DMS153 treated with DMSO at 0.1 percent for 48 hours (cell line): Measurements from ENCODE around the gene CAMSAP1.

Experiments
- DNase-seq: peaks from one replicate; lab custom pipeline; 2025; ENCODE audit not compliant: unreplicated experiment; lab: John Stamatoyannopoulos, UW

CAMSAP1 gene

GRCh38 chr9:135815413-135815812, 91.9 kb downstream of the CAMSAP1 start:
- no peak for DNase-seq

- DNase-seq: no peak
Measured at GRCh38 chr9:135814421-135815095, 92.8 kb downstream of the CAMSAP1 start.

DNA sequence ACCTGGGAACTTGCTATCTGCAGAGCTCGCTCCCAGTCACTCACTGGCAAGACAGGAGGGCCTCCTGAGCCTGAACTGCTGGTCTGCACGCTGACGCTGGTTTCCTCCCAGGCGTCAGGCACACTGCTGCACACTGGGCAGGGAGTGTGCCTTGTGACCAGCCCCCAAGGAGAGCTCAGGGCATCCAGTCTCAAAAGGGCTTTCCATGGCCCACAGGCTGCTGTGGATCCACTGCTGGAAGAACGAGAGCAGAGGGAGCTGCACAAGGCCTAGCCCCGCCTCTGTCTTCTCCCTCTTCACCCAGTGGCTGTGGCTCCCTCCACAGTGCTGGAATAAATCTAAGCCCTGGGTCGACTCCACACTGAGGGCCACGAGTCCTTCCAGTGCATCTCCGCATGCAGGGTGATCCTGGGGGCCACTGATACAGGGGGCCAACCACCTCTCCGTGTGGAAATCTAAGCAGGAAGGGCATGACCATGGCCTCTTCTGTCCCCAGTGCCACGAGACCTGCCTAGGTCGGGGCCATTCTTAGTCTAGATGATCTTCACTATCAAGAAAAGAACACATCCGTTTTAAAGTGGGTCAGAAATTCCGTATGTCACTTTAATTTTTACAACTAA, 93.6 kb downstream of the CAMSAP1 start:
- no peak for DNase-seq

DNA sequence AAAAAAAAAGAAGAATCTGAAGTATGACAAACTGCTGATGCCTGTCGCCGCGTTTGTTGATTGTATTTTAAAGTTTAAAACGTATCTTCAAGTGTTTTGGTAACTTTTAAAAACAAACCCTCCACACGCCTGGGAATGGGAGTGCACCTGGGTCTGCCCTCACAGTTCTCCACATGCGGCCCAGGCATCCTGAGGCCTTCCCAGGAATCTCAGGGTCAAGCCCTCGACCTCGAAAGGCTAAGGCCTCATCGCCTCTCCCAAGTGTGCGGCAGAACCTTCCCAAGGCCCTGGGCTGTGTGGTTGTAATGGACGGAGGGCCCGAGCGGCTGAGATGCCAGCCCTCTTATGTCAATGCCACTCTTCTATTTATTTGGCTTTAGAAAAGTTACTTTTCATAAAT, 94.4 kb downstream of the CAMSAP1 start:
- no peak for DNase-seq

DNA sequence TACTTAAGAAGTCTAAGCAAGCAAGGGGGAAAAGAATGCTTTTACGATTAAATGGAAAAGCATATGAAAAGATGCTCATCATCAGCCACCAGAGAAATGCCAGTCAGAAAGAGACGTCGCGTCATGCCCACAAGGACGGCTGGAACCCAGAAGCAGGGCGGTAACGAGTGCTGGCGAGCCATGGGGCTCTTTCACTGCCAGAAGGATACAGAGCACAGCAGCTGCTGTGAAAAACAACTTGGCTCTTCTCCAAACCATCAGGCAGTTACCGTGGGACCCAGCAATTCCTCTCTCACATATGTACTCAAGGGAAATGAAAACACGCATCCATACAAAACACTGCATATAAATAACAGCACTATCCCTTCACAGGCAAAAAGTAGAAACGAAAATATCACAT, 95.5 kb downstream of the CAMSAP1 start:
- DNase-seq: peak; percentile 24

- no peak for DNase-seq
Measured at GRCh38 chr9:135810806-135811575, 96.4 kb downstream of the CAMSAP1 start.

GRCh38 chr9:135809166-135809565, 98.2 kb downstream of the CAMSAP1 start:
- no peak for DNase-seq

GRCh38 chr9:135805422-135806022, 101.8 kb downstream of the CAMSAP1 start:
- no peak for DNase-seq

- no peak for DNase-seq
Measured at GRCh38 chr9:135804581-135805421, 102.5 kb downstream of the CAMSAP1 start.

- DNase-seq: no peak
Measured at GRCh38 chr9:135803441-135803840, 103.9 kb downstream of the CAMSAP1 start.

- no peak for DNase-seq
Measured at GRCh38 chr9:135802876-135803419, 104.4 kb downstream of the CAMSAP1 start.

- DNase-seq: no peak
Measured at GRCh38 chr9:135801070-135801469, 106.3 kb downstream of the CAMSAP1 start.

- no peak for DNase-seq
Measured at GRCh38 chr9:135799261-135799660, 108.1 kb downstream of the CAMSAP1 start.

DNA sequence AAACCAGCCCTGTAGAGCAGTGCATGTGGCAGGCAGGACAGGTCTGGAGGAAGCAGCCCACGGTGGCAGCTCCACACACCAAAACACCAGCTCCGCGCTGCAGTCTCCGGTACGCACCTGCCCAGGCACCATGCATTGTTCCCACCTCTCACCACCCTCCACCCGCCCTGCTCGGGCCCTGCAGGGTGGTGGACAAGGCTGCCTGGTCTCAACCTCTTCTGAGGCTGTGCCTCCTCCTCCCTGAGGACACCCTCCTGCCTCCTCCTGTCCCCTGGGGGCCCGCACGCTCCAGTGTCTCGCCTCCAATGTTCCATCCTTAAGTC, 109.1 kb downstream of the CAMSAP1 start:
- DNase-seq: no peak

- peak; percentile 17 for DNase-seq
Measured at GRCh38 chr9:135797507-135798262, 109.7 kb downstream of the CAMSAP1 start.

- no peak for DNase-seq
Measured at GRCh38 chr9:135796784-135797485, 110.4 kb downstream of the CAMSAP1 start.

DNA sequence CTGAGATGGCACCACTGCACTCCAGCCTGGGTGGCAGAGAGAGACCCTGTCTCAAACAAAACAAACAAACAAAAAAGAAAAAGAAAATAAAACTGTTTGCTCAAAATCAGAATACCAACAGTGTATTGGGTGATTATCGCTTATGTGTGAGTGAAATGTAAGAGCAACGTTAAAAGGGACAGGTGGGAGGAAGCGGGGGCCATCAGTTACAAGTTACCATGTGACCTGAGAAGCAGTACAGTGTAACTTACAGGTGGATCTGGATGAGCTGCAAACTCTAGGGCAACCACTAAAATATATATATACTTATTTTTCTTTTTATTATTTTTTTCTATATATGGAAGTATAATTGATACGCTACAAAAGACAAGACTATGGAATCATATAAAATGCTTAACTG, 112.0 kb downstream of the CAMSAP1 start:
- DNase-seq: no peak

DNA sequence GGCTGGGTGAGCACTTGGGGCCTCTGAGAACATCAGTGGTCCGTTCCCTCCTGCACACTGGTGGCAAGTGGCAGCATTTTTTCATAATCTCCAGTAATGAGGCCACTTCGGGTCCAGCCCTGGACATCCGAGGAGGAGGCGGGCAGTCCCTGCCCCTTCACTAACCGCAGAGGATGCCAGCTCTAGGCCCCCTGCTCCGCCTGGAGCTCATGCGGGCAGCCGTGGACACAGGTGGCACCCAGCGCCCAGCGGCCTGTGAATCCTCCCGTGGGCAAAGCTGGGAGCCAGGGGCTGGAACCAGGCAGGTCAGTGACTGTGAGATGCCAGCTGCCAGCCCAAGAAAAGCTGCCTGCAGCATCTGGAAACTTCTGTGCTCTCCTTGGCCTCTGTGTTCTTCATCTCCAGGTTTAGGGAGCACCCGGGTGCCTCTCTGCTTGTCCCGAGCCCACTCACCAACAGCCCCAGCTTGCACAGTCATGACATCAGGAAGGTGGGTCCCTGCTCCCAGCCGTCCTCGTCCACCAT, 112.9 kb downstream of the CAMSAP1 start:
- no peak for DNase-seq

DNA sequence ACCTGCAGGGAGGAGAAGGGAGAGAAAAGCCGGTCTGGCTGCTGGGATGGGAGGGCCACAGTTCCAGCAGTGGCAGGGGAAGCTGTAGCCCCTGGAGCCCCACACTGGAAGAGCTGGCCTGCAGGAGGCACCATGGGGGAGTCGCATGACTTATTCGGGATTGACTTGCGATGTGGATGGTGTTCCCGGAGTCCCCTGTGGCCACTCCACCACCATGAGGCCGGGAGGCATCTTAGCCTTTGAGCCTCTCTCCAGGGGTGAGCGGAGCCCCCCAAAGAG, 113.3 kb downstream of the CAMSAP1 start:
- no peak for DNase-seq
